Adipocyte (in vitro differentiated cells): ENCODE data around the gene CRYBG1.

Experiments used
- DNase-seq: peaks from one replicate; pipeline ENCODE4 v3.0.0-alpha.2; 2015; ENCODE audit warnings: low read depth
- H3K27me3 ChIP-seq: replicated peaks from 2 replicates; pipeline ENCODE4 v1.7.0; 2013; ENCODE audit warnings: mild to moderate bottlenecking, low read length, moderate library complexity; ENCODE audit not compliant: control insufficient read depth, insufficient read depth
- H3K36me3 ChIP-seq: 2 replicates; pipeline ENCODE4 v1.7.0; 2013; ENCODE audit warnings: low read length, mild to moderate bottlenecking, moderate library complexity; ENCODE audit not compliant: control insufficient read depth, insufficient read depth, severe bottlenecking
- H3K4me1 ChIP-seq: 2 replicates; pipeline ENCODE4 v1.7.0; 2013; ENCODE audit warnings: mild to moderate bottlenecking, low read length, moderate library complexity; ENCODE audit not compliant: control insufficient read depth, insufficient read depth
- H3K4me3 ChIP-seq: 2 replicates; pipeline ENCODE4 v1.7.0; 2013; ENCODE audit warnings: mild to moderate bottlenecking, low read length, moderate library complexity
- H3K9ac ChIP-seq: 2 replicates; pipeline ENCODE4 v1.7.0; 2013; ENCODE audit warnings: mild to moderate bottlenecking, low read length, moderate library complexity
- H3K9me3 ChIP-seq: 2 replicates; pipeline ENCODE4 v1.7.0; 2013; ENCODE audit warnings: mild to moderate bottlenecking, low read length, moderate library complexity; ENCODE audit not compliant: control insufficient read depth

CRYBG1 gene

DNA sequence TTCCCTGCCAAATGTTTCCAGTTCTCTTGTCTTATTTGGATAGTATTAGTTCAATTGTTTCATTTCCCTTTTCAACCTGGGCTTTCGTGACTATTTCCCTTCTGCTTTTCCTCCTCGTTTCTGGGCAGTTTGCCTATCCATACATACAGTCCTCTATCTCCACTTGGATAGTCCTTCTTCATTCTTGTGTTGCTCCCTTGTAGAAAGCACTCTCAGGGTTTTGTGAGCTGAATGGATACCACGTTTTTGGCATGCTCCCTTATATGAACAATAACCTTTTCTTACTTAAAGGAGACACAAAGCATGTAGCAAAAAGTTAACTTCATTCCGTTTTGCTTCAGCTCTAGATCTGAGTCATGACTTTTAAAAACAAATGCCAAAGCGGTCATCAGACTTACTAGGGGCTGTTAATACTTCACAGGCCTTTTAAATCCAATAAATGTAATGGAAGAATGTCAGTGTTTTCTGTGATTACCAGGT is 16.6 kb downstream of the CRYBG1 start:
- Histone ChIP-seq H3K4me1 (peaks cover 10% of the 10 kb centered on the region), H3K36me3 (no peaks in the 10 kb centered on the region)

DNA sequence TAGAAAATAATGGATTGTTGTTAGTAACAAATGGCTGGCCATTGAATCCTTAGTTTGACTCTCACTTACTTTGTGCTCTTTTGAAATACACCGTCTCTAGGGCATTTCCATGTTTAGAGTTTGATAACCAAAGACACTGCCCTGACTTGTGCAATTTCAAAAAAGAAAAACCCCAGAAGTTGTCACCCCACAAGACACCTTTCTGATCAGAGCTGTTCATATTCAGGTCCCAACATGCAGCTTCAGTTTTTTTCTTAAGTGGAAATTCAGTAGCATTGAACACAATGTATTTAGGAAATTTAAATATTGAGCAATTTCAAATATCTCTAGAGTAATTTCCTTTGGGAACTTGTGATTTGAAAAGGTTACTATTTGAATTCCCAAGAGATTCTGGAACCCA is 19.4 kb downstream of the CRYBG1 start:
- no peaks in the 10 kb centered on the region for H3K9me3 ChIP-seq

More for the DNA sequence above, 16.6 kb downstream of the CRYBG1 start:
- Histone ChIP-seq H3K9me3 (no peaks in the 10 kb centered on the region), H3K9ac (no peak overlapping the region), H3K4me3 (no peak overlapping the region), H3K27me3 (no peaks in the 10 kb centered on the region)
- peak; percentile 50 for DNase-seq

DNA sequence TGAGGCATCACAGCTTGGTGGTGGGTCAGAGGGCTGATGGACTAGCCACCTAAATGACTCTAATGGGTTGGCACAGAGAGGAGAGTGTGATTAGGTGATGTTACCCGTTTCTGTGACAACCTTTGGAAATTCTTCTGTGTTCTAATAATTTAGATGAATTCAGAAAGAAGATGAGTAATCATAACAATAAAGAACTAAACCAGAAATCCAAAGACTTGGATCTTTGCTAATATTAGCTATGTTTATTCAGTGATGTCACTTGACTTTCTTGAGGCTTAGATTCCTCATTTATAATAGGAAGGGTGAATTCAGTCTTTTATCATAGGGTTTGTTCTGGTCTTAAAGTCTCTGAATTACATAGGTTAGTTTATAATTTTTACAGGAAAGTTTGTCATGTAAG is 19.9 kb downstream of the CRYBG1 start:
- Histone ChIP-seq H3K4me1 (peaks cover 20% of the 10 kb centered on the region), H3K9me3 (no peaks in the 10 kb centered on the region), H3K9ac (no peak overlapping the region), H3K27me3 (no peaks in the 10 kb centered on the region), H3K36me3 (no peaks in the 10 kb centered on the region), H3K4me3 (no peak overlapping the region)
- DNase-seq: no peak

More for the DNA sequence above, 19.4 kb downstream of the CRYBG1 start:
- no peak for DNase-seq
- Histone ChIP-seq H3K9ac (no peak overlapping the region), H3K4me3 (no peak overlapping the region), H3K27me3 (no peaks in the 10 kb centered on the region), H3K4me1 (peaks cover 20% of the 10 kb centered on the region), H3K36me3 (no peaks in the 10 kb centered on the region)

DNA sequence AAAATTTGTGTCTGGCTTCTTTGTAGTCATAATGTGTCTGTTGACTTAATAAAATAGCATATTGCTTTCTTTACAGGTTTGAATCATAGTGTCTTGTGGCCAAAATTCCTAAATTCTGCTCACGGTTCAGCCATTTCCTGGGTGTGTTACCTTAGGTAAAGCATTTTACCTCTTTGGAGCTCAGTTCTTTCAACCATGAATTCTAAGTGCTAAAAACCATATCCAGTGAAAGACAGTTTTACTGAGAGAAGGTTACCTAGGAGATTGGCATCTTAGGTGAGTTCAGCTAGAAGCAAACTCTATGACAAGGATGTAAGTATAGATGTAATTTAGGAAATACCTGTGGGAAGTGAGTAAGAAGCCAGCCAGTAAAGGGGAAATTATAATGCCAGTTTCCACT is 20.7 kb downstream of the CRYBG1 start:
- H3K27me3 ChIP-seq: no peaks in the 10 kb centered on the region
- no peaks in the 10 kb centered on the region for H3K9me3 ChIP-seq

DNA sequence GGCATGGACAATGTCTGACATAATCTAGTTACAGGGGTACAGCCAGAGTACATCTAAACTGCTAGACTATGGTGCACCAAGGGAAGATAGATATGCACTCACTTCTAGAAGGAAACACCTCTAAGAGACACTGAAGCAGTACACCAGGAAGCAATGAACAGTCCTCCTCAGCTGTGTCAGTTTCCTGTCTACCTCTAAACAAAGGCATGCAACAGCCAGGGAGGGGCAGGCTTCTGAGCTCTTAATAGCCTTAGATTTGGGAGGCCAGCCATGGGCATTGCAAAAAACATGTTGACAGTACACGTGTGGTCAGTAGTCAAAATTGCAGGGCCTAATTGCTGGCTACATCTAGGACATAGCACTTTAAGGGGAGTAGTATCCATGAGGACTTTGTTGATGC is 21.4 kb downstream of the CRYBG1 start:
- no peaks in the 10 kb centered on the region for H3K27me3 ChIP-seq
- H3K4me1 ChIP-seq: peaks cover 20% of the 10 kb centered on the region
- no peak for DNase-seq
- H3K36me3 ChIP-seq: no peaks in the 10 kb centered on the region
- H3K9ac ChIP-seq: no peak overlapping the region
- H3K4me3 ChIP-seq: no peak overlapping the region
- H3K9me3 ChIP-seq: no peaks in the 10 kb centered on the region

More for the DNA sequence above, 20.7 kb downstream of the CRYBG1 start:
- DNase-seq: no peak
- peaks cover 20% of the 10 kb centered on the region for H3K4me1 ChIP-seq
- H3K4me3 ChIP-seq: no peak overlapping the region
- no peaks in the 10 kb centered on the region for H3K36me3 ChIP-seq
- no peak overlapping the region for H3K9ac ChIP-seq

DNA sequence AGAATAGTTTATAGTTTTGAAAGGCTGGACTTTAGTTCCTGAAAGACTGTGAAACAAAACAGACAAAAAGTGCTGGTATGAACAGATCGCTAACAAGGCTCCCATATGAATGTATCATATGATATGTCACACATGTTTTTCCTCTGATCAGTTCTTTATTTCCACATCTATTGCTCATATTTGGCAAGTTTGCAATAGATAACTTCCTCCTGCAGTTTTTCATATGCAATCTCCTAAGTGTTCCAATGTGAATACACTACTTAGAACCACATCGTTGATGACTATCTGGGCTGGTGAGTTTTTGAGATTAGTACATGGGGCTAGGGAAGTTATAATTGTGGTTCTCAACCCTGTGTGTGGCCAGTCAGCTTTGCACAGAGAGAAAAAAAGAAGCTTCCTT is 23.1 kb downstream of the CRYBG1 start:
- peaks cover 15% of the 10 kb centered on the region for H3K4me1 ChIP-seq

DNA sequence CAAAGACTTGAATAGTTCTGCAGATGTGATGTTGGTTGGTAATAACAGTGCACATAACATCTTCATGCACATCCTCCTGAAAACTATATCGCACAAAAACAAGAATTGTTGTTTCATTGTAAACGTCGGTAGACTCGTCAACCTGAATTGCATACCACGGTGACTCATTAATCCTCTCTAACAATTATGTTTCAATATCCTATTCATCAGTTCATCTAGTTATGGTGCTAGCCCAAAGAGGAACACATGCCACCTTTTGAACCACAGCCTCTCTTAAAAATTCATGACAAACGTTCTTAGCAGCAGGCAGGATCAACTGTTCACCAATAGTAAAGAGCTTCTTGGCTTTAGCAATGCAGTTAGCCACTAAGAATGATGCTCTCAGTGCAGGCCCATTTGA is 25.0 kb downstream of the CRYBG1 start:
- no peaks in the 10 kb centered on the region for H3K36me3 ChIP-seq
- no peak overlapping the region for H3K9ac ChIP-seq
- no peak for DNase-seq
- no peaks in the 10 kb centered on the region for H3K9me3 ChIP-seq
- no peaks in the 10 kb centered on the region for H3K27me3 ChIP-seq
- H3K4me3 ChIP-seq: no peak overlapping the region
- H3K4me1 ChIP-seq: peaks cover 15% of the 10 kb centered on the region

More for the DNA sequence above, 23.1 kb downstream of the CRYBG1 start:
- H3K9ac ChIP-seq: no peak overlapping the region
- no peaks in the 10 kb centered on the region for H3K36me3 ChIP-seq
- peak; percentile 28 for DNase-seq
- no peaks in the 10 kb centered on the region for H3K27me3 ChIP-seq
- H3K9me3 ChIP-seq: no peaks in the 10 kb centered on the region
- H3K4me3 ChIP-seq: no peak overlapping the region

DNA sequence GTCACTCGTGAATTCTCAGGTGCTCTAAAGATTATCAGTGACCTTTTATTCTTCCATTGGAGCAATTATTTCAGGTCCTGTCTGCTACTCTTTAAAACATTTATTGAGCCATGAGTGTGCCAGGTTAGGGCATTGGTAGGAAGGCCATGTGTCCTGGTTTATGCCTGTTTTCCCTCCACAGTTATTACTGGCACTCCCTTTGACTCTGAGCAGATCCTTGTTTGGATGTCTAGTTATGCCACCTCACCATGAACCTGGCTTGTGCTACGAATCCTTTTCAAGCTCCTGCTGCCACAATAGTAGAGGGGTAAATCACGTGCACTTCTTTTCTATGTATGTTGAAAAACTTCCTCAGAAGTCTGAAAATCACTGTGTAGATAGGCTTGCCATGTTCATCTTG is 27.4 kb downstream of the CRYBG1 start:
- Histone ChIP-seq H3K4me1 (peaks cover 9% of the 10 kb centered on the region), H3K36me3 (no peaks in the 10 kb centered on the region), H3K4me3 (no peak overlapping the region), H3K9ac (no peak overlapping the region), H3K27me3 (no peaks in the 10 kb centered on the region), H3K9me3 (no peaks in the 10 kb centered on the region)
- no peak for DNase-seq

DNA sequence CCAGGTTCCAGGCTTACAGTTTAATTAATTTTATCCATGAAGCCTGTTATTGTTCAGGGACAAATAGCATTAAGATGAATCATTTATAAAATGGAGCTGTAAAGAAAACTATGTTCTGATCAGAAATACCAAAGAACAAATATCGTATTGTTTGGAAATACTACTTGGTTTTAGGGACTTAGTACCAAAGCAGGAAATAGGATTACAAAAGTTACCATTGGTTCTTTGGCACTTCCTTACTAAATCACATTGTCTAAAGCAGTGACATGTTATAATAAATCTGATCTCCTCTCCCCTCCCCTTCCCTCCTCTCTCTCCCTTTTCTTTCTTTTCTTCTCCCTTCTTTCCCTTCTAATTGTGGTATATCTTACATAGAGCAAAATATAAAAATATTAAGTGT is 29.6 kb downstream of the CRYBG1 start:
- no peaks in the 10 kb centered on the region for H3K9me3 ChIP-seq
- no peak overlapping the region for H3K9ac ChIP-seq
- no peaks in the 10 kb centered on the region for H3K4me1 ChIP-seq
- H3K27me3 ChIP-seq: no peaks in the 10 kb centered on the region
- no peak for DNase-seq
- H3K36me3 ChIP-seq: no peaks in the 10 kb centered on the region
- no peak overlapping the region for H3K4me3 ChIP-seq

DNA sequence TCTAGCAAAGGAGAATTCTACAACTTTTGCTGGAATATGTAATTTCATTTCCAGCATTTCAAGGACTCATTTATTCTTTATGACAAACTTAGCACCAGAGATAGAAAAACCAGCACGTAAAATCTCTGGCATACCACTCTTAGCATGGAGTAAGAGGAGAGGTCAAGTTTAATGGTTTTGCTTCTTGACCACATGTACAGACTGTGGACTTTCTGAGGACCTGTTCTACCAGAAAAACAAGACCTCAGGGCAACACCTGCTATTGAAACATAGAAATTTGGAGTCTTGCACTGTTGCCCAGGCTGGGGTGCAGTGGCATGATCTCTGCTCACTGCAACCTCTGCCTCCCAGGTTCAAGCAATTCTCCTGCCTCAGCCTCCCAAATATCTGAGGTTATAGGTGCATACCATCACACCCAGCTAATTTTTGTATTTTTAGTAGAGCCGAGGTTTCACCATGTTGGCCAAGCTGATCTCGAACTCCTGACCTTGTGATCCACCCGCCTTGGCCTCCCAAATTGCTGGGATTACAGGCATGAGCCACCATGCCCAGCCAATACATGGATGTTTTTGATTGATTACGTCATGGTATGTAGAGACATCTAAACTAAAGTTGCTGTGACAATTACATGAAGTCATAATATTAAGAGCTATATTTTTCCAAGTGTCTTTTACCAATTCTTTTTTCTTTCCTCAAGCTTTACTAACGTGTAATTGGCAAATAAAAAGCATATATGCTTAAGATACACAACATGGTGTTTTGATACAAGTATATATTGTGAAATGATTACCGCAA is 36.1 kb downstream of the CRYBG1 start:
- H3K9ac ChIP-seq: no peak overlapping the region
- peaks cover 7% of the 10 kb centered on the region for H3K27me3 ChIP-seq
- no peaks in the 10 kb centered on the region for H3K36me3 ChIP-seq
- no peaks in the 10 kb centered on the region for H3K9me3 ChIP-seq
- no peak for DNase-seq
- H3K4me3 ChIP-seq: no peak overlapping the region
- no peaks in the 10 kb centered on the region for H3K4me1 ChIP-seq

DNA sequence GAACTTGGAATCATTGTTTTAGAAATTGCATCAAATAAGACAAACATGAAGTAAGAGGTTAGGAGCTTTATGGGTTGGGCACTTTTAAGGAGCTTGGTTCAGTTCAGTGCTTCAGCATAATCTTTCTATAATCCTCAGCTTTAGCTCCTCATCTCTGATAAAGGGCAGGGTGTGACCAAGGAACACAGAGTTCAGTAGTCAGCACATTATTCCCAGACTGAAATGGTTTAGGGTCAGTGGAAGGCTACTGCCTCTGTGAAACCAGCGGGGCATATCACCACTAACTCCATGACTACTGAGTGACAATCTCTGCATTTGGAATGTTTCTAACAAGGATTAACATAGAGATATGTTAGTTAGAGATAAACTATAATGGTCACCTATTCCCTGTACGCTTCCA is 36.9 kb downstream of the CRYBG1 start:
- H3K9ac ChIP-seq: no peak overlapping the region
- no peak overlapping the region for H3K4me3 ChIP-seq
- no peaks in the 10 kb centered on the region for H3K4me1 ChIP-seq
- H3K36me3 ChIP-seq: no peaks in the 10 kb centered on the region
- no peak for DNase-seq
- H3K9me3 ChIP-seq: no peaks in the 10 kb centered on the region
- peaks cover 7% of the 10 kb centered on the region for H3K27me3 ChIP-seq

DNA sequence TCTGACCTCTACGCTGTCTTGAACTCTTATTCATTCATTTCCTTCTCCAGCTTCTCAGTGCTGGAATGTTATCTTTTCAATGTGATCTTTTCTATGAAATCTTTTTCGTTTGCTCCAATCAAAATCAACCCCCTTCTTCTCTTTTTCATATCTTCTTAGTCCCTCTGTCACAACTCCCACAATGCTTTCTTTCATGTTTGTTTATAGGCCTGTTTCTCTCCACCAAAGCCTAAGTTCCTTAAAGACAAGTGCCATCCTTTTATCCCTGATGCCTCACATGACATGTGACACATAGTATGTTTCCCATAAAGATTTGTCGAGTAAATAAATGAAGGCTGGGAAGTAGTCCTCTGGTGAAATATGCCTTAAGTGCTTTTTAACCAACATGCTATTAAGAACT is 38.1 kb downstream of the CRYBG1 start:
- Histone ChIP-seq H3K9ac (no peak overlapping the region), H3K36me3 (no peaks in the 10 kb centered on the region), H3K27me3 (peaks cover 9% of the 10 kb centered on the region), H3K9me3 (peaks cover 5% of the 10 kb centered on the region), H3K4me1 (no peaks in the 10 kb centered on the region), H3K4me3 (no peak overlapping the region)
- no peak for DNase-seq
